Middle frontal gyrus (tissue), 1 donor: Measurements from ENCODE around the gene TMEM229B.

ENCODE experiments used
- DNase-seq: peaks from one replicate; pipeline ENCODE4 v3.0.0-alpha.2; 2015; ENCODE audit warnings: low spot score; ENCODE audit errors: extremely low spot score

TMEM229B gene

DNA sequence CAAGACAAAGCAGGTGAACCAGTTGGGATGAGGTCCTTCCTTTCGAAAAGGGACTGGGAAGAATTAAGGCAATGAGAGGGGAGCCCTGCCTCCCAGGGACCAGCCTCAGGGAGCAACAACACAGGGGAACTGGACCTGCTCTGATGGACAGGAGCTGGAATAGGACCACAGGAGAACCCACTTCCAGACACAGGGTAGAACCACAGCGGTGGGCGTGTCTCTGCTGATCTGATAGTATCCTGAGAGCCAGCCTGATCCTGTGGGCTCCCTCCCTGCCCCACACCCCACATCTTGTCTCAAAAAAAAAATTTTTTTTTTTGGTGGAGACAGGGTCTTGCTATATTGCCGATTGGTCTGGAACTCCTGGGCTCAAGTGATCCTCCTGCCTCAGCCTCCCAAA, 62.9 kb downstream of the TMEM229B start:
- no peak for DNase-seq

GRCh38 chr14:67424539-67424938, 64.0 kb downstream of the TMEM229B start:
- no peak for DNase-seq

- no peak for DNase-seq
Measured at GRCh38 chr14:67423424-67423823, 65.1 kb downstream of the TMEM229B start.

DNA sequence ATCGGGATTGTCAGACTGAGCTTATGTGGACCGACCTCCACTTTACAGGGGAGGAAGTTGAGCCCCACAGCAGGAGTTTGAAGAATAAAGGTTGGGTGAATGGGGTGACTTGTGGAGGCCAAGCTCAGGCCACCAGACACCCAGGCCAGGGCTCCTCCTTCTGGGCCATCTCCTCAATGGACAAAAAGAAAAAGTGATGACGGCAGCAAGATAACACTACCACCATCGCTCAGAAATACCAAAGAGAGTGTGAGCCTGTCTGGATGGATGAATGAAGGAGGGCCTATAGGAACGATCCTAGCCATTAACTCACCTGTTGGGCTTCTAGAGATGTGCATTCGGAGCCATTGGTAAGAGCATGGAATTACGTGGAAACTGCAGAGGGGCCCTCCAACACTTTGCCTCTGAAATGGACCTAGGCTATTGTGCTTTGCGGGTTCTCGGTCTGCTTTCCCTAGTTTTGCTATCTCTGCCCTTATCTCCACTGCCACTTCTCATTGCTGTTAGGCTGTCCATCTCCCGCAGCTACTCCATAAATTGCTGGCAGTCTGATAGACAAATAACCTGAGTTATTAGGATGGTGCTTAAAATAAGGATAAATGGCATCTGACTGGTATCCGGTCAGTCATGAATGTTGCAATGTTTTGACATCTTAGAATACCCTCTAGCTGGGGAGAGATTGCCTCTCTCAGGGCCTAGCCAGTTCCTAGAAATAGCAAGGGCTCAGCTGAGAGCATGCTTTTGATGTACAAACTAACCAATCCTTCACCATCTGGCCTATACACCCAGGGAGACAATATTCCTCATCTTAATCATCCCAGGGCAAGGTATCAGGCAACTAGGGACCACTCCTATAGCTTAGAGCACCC, 66.9 kb downstream of the TMEM229B start:
- DNase-seq: no peak
